Measurements from ENCODE around the gene PLEKHH1.

Gene PLEKHH1

DNA sequence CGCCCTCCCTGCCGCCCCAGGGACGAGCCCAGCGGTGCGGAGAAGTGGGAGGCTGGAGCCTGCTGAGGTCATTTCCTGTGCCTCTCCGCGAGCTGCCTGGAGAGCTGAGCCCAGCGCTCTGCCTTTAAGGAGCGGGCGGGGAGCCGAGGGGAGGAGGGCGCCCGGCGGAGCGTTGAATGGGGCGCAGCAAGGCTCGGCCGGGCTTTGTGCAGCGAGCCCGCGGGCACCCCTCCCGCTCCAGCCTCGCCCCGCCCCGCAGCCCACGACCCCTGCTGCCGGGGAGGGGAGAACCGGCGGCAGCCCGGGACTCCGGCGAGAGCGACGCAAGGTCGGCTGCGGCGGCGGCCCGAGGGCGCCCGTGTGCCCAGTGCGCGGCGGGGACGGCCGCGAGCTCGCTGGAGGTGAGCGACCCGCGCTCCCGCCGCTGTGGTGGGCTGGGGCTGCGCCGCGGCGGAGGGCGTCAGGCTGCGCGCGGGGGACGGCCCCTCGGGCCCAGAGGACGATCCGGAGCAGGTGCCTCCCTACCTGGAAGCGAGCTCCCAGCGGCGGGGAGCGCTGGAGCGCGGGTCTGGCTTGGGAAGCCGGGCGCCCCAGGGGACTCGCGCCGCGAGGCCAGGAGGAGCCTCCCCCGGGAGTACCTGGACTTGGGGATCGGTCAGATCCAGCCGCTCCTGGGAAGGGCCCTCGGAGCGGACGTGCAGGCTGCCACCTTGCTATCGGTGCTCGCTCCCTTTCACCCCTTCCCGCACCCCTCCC lies at the start of gene PLEKHH1:
TSS of gene PLEKHH1 (plus strand) at position 293 of the 756 bp plus-strand sequence. CDS start 8,578 bp downstream, outside the sequence.
- TF ChIP-seq GATA2 (IDR thresholded peaks at IDR 0.05; ENCODE audit: low read depth, low read length) (no peak), GATA3 (IDR thresholded peaks at IDR 0.05; ENCODE audit: low read depth, low read length) (no peak)

DNA sequence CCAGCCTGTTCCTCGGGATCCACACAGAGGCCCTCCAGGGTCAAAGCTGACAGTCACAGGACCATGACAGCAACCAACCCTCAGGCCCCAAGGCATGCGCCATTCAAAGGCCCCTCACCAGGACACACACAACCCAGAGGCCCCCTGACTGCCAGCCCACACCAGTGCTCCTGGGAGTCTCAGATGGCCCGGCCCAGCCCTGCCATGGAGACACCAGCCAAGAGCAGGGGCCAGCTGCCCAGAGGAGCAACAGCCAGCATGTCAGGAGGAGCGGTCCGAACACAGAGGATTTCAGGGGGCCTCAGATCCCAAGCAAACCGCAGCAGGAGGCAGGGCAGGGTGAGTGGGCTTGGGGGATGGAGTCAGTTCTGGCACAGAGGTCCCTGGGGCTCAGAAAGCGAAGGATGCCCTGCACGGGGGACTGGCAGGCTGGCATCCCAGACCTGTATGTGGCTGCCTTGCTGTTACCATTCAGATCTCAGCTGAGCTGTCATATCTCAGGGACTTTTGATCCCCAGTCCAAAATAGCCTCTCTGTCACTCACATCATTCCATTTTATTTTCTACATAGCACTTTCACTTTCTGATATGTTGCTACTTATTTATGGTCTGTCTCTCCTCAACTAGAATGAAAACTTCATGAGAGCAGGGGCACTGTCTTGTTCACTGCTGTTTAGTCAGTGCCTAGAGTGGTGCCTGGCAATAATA lies 49.4 kb upstream of the PLEKHH1 start:
- no peak for TF ChIP-seq GATA3 (IDR thresholded peaks at IDR 0.05; ENCODE audit: low read depth, low read length)
- TF ChIP-seq GATA2 (IDR thresholded peaks at IDR 0.05; ENCODE audit: low read depth, low read length), result no peak

DNA sequence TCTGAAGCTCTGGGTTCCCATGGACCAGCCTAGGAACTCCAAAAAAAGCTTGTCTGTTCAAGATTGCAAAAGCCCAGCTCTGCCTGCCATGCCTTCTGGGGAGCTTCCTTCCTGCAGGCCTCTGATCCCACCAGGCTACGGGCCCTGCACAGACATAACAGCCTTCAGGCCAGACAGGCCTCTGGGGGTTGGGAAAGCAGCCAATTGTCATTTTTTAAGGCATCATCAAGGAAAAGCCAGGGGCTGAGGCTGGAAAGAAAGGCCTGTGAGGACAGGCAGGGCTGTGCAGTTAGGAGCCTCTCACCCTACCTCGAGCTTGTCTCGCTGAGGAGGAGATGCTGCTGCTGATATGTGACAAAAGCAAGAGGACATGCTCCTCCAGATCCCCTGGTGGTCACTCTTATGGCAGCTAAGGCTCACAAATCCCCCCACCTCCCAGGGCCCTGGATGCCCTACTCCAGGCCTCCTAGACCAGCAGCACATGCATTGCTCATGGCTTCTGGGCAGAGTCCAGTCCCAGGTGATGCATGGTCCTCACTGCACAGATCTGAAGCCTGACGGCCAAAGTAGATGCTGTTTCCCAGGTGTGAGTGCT lies 47.5 kb upstream of the PLEKHH1 start:
- TF ChIP-seq GATA3 (IDR thresholded peaks at IDR 0.05; ENCODE audit: low read depth, low read length), result no peak
- no peak for TF ChIP-seq GATA2 (IDR thresholded peaks at IDR 0.05; ENCODE audit: low read depth, low read length)

DNA sequence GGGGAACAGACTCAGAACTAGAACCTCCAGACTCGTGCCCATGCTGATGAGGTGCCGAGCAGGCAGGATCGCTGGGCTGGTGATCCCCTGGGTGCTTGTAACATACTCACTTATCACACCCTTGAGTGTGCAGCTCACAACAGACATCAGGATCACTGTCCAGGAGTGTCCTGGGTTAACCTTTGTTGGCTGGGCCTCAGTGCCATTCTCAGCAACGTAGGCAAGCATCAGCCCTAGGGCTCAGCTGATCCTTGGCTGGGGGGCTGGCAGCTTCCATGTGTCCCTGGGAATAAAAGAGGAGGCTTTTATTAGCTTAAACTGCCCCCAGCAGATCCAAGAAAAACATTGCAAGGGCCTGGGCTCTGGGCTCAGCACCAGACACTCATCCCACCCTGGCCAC lies 46.2 kb upstream of the PLEKHH1 start:
- TF ChIP-seq GATA2 (IDR thresholded peaks at IDR 0.05; ENCODE audit: low read depth, low read length) (no peak), GATA3 (IDR thresholded peaks at IDR 0.05; ENCODE audit: low read depth, low read length) (no peak)

DNA sequence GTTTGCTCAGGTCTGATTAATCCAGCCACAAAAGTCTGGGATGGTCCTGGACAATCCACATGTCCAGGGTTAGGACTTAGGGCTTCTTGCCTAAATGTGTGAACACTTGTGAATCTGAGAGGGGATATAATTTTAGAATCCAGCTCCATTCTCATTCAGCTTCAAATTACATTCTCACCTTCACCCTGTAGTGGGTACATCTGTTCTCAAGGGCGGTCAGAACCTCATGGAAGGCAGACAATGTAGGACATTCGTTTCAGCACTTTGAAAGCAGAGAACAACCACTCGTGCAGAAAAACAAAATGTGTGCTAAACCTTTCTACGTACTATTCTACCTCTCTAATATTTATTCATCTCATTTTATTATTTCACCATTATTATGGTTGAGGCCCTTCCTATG lies 45.8 kb upstream of the PLEKHH1 start:
- no peak for TF ChIP-seq GATA2 (IDR thresholded peaks at IDR 0.05; ENCODE audit: low read depth, low read length)
- no peak for TF ChIP-seq GATA3 (IDR thresholded peaks at IDR 0.05; ENCODE audit: low read depth, low read length)

DNA sequence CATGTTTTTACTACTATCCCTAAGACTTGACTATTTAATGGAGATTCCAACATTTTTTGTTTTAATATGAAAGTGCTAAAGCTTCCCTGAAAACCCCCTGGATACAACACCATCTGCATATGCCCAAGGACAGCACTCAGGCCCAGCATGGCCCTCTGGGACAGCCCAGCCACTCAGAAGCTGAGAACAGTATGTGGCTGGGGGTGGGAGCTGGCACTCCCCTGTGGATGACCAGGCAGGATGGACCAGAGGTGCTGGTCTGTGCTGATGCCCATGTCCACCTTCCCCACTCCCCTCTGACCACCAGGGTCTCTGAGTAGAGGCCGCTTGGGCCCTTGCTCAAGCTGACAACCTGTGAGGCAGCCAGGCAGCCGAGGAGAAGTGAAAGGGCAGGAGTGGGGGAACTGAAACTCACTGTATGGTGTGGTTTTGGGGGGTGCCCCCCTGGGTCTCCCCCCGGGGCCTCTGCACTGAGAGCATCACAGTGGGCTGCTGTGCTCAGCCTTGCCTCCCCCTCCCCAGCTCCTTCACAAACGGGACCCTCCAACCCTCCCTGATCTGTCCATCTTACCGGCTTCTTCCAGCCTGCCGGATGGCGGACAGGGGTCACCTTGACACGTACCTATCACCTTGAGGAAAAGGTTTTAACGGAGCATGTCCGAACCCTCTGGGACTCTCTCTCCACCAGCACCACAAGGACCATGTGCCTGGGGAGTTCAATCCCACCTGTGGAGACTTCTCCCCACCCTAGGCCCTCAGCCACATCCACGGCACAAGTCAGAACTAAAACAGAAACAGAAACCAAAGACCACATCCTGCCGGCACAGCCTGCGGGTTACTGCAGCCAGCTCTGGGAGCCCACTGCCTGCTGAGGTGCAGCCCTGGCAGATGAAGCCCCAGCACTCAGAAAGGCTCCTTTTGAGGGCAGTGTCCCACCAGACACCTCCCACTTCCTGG lies 44.9 kb upstream of the PLEKHH1 start, which contains the start of gene TMEM229B:
TSS of gene TMEM229B (minus strand) at position 785 of the 957 bp plus-strand sequence. CDS start 14,798 bp downstream, outside the sequence.
- TF ChIP-seq GATA2 (IDR thresholded peaks at IDR 0.05; ENCODE audit: low read depth, low read length) (no peak), GATA3 (IDR thresholded peaks at IDR 0.05; ENCODE audit: low read depth, low read length) (no peak)

DNA sequence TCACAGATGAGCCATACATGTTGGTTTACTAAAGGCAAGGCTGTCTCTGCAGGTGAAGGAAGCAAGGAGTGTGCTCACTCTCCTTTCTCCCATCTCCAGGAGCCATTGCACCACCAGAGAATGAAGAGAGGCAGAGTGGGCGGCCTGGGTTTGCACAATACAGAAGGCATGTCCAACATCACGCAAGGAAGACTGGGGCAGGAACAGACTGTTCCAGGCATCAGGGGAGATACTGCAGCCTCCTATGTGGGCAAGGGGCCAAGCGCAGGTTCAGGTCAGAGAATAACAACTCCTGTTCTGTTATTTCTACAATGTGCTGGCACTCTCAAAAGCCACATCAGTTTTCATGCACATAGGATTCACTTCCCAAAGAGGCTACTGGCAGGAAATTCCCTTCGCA lies 42.9 kb upstream of the PLEKHH1 start:
- TF ChIP-seq GATA3 (IDR thresholded peaks at IDR 0.05; ENCODE audit: low read depth, low read length), result no peak

DNA sequence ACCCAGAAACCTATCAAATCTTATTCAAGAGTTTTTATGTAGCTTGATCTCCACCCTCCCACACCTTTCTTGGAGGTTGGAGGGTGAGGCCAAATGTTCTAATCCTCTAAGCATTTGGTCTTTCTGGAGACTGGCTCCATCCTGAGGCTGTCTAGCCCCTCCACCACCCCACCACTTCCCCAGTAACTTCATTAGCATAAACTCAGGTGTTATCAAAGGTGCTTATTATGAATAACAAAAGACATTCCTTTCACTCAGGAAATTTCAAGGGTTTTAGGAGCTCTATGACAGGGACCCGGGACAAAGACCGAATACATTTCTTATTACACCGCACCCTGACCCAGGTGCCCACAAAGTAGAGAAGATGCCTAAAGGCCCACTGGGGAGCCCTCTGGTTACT lies 41.8 kb upstream of the PLEKHH1 start:
- TF ChIP-seq GATA2 (IDR thresholded peaks at IDR 0.05; ENCODE audit: low read depth, low read length) (no peak), GATA3 (IDR thresholded peaks at IDR 0.05; ENCODE audit: low read depth, low read length) (no peak)

DNA sequence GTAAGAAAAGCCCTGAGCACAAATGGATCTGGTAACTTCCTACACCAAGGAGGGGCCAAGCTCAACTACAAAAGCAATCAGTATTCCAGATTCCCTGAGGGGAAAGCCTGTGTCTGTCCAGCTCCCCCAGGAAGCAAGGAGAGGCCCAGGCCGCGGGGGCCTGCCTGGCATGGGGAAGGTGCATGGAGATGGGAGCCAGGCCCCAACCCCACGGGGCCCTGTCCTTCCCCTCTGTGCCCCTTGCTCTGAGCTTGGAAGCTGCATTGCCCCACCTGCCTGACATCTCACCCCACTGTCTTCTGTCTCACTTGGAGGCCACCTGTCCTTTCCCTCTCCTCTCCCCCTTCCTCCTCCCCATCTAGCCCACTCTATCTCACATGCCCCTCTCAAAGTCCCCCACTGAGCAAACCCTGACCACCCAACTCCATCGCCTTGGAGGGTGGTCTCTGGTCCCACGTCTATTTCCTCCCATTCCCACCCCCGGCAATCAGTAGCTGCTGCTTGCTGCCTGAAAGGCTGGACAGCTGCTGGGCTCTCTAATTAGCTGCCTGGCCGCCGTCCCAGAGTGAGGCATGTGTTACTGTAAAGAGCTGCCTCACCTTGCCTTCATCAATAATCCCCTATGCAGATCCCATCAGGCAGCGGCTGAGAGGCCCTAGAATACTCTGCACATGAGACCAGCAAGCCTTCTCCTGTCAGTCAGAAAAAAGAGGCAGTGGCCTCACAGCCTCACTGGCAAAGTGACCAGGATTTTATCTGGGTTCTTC lies 41.2 kb upstream of the PLEKHH1 start:
- TF ChIP-seq GATA3 (IDR thresholded peaks at IDR 0.05; ENCODE audit: low read depth, low read length) (no peak), GATA2 (IDR thresholded peaks at IDR 0.05; ENCODE audit: low read depth, low read length) (0 out of 2 replicates have a peak, but pooled peaks have one; percentile 20)

DNA sequence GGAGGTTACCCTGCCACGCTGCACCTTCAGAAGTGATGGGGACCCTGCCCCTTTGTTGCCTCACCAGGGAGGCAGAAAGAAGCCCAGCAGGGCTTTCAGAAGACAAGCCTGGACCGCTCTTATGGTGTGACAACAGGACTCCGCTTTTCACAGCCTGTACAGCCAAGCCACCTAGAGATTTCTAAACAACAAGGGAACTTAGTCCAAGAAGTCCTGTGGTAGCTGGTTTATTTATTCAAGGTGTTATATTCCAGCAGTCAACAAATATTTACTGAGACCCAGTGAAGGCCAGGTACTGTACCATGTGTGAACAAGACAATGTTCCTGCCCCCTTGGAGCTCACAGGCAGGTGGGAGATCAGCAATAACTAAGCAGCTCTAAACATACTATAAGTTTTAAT lies 40.6 kb upstream of the PLEKHH1 start:
- TF ChIP-seq GATA3 (IDR thresholded peaks at IDR 0.05; ENCODE audit: low read depth, low read length), result no peak
- TF ChIP-seq GATA2 (IDR thresholded peaks at IDR 0.05; ENCODE audit: low read depth, low read length), result no peak

DNA sequence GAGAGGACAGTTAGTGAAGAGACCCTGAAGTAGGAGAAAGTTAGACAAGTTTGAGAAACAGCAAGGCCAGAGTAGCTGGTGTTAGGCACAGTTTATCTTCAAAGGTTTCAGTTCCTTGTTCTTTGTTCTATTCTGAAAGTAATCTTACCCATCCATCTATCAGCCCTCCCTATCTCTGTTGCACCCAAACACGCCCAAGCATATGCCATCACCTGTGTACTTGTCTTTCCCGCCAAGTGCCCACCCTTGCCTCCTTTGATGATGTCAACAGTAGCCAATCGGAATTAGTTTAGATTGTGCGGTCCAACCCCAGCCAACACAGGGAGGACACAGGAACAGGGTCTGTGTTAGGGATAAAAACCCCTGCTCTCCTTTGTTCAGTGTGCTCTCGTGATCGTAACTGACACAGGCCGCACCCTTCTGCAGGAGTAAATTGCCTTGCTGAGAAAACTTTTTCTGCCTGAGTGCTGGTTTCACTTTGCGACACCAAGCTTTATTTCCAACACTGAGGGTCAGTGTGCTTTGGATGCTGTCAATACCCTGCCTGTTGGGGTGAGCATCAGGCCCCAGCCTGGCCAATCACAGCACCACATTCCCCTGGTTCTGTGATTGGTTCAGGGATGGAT lies 39.9 kb upstream of the PLEKHH1 start:
- no peak for TF ChIP-seq GATA3 (IDR thresholded peaks at IDR 0.05; ENCODE audit: low read depth, low read length)
- no peak for TF ChIP-seq GATA2 (IDR thresholded peaks at IDR 0.05; ENCODE audit: low read depth, low read length)

DNA sequence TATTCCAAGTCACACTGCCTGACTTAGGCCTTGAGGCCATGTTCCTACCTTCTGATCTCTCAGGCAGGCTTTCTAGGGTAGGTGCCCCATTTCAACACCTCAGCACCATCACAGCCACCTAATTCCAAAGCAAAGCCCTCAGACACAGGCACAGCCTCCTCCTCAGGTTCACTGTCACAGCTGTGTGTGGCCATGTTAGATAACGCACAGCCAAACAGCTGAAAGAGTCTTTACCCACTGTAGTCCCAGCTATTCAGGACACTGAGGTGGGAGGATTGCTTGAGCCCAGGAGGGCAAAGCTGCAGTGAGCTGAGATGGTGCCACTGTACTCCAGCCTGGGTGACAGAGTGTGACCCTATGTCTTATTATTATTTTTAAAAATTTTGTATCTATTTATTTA lies 37.3 kb upstream of the PLEKHH1 start:
- TF ChIP-seq GATA2 (IDR thresholded peaks at IDR 0.05; ENCODE audit: low read depth, low read length), result no peak
- TF ChIP-seq GATA3 (IDR thresholded peaks at IDR 0.05; ENCODE audit: low read depth, low read length), result no peak
